Loucy (cell line): ENCODE measurements around the gene PI4KA.

Experiments used
- H2AFZ ChIP-seq: fragments of 200-600 bp; sonication (generic); 2 replicates; pipeline ENCODE4 v1.6.0; 2016; ENCODE audit warnings: antibody characterized with exemption, mild to moderate bottlenecking, low read length, moderate library complexity
- H3F3A ChIP-seq: fragments of 200-600 bp; 2 replicates; pipeline ENCODE4 v1.6.0; 2016; ENCODE audit warnings: antibody characterized with exemption, low read depth, mild to moderate bottlenecking
- H3K27me3 ChIP-seq: fragments of 200-600 bp; sonication (generic); 2 replicates; pipeline ENCODE4 v1.6.1; 2014; ENCODE audit warnings: low read length, mild to moderate bottlenecking; ENCODE audit not compliant: insufficient read depth, poor library complexity, severe bottlenecking
- H3K36me3 ChIP-seq: fragments of 200-600 bp; sonication (generic); 2 replicates; pipeline ENCODE4 v1.6.1; 2016; ENCODE audit warnings: low read length; ENCODE audit not compliant: insufficient read depth
- H3K4me1 ChIP-seq: fragments of 200-600 bp; sonication (generic); 2 replicates; pipeline ENCODE4 v1.5.1; 2014; ENCODE audit warnings: low read length, mild to moderate bottlenecking; ENCODE audit not compliant: insufficient read depth, poor library complexity, severe bottlenecking
- H3K4me2 ChIP-seq: fragments of 200-600 bp; sonication (generic); 2 replicates; pipeline ENCODE4 v1.6.0; 2014; ENCODE audit warnings: antibody characterized with exemption, low read length, low read depth, mild to moderate bottlenecking; ENCODE audit not compliant: poor library complexity, severe bottlenecking
- H3K4me3 ChIP-seq: fragments of 200-600 bp; sonication (generic); 2 replicates; pipeline ENCODE4 v1.5.1; 2014; ENCODE audit warnings: low read length, mild to moderate bottlenecking, mixed read lengths; ENCODE audit not compliant: poor library complexity, severe bottlenecking
- H3K79me2 ChIP-seq: fragments of 200-600 bp; sonication (generic); 2 replicates; pipeline ENCODE4 v1.6.1; 2014; ENCODE audit warnings: low read length; ENCODE audit not compliant: insufficient read depth
- H3K9ac ChIP-seq: fragments of 200-600 bp; sonication (generic); 2 replicates; pipeline ENCODE4 v1.6.0; 2014; ENCODE audit warnings: mild to moderate bottlenecking, low read depth, low read length, moderate library complexity; ENCODE audit not compliant: poor library complexity, severe bottlenecking
- H3K9me2 ChIP-seq: fragments of 200-600 bp; sonication (generic); replicated peaks from 2 replicates; pipeline ENCODE4 v1.6.1; 2016; ENCODE audit warnings: low read depth, low read length, mixed read lengths
- H3K9me3 ChIP-seq: fragments of 200-600 bp; sonication (generic); 2 replicates; pipeline ENCODE4 v1.6.1; 2014; ENCODE audit warnings: mild to moderate bottlenecking, antibody characterized with exemption, low read length, low read depth; ENCODE audit not compliant: insufficient read depth
- H4K20me1 ChIP-seq: fragments of 200-600 bp; sonication (generic); 2 replicates; pipeline ENCODE4 v1.6.0; 2014; ENCODE audit warnings: antibody characterized with exemption, low read length, mild to moderate bottlenecking; ENCODE audit not compliant: insufficient read depth, poor library complexity, severe bottlenecking
- CTCF ChIP-seq: fragments of 200-600 bp; sonication (generic); conservative IDR thresholded peaks from 2 replicates; pipeline ENCODE4 v1.5.1; 2014; ENCODE audit warnings: mild to moderate bottlenecking, antibody characterized with exemption, low read length
- EZH2phosphoT487 ChIP-seq: fragments of 200-600 bp; IDR thresholded peaks from 2 replicates; pipeline ENCODE4 v1.6.1; 2018; ENCODE audit warnings: antibody characterized with exemption, mild to moderate bottlenecking, moderate library complexity, borderline replicate concordance

Gene PI4KA

GRCh38 chr22:20793748-20794649, 64.6 kb downstream of the PI4KA start:
- Histone ChIP-seq H3F3A (no peaks in the 10 kb centered on the region), H2AFZ (no peak overlapping the region), H3K27me3 (no peaks in the 10 kb centered on the region), H3K79me2 (no peaks in the 10 kb centered on the region), H3K4me2 (peak overlapping the region; percentile 6), H3K36me3 (peaks cover 60% of the 10 kb centered on the region; the same call in 1 of the 2 replicates), H4K20me1 (no peaks in the 10 kb centered on the region), H3K9ac (no peak overlapping the region), H3K9me3 (no peaks in the 10 kb centered on the region), H3K9me2 (no peaks in the 10 kb centered on the region), H3K4me3 (no peak overlapping the region), H3K4me1 (peaks cover 7% of the 10 kb centered on the region)
- TF ChIP-seq EZH2phosphoT487 (no peak), CTCF (no peak; the same call in 1 of the 2 replicates)

- Histone ChIP-seq H2AFZ (no peak overlapping the region), H4K20me1 (no peaks in the 10 kb centered on the region), H3K4me2 (no peak overlapping the region), H3K79me2 (no peaks in the 10 kb centered on the region), H3K4me1 (peaks cover 7% of the 10 kb centered on the region), H3F3A (no peaks in the 10 kb centered on the region), H3K9me2 (no peaks in the 10 kb centered on the region), H3K9me3 (no peaks in the 10 kb centered on the region), H3K4me3 (no peak overlapping the region), H3K27me3 (no peaks in the 10 kb centered on the region), H3K36me3 (peaks cover 54% of the 10 kb centered on the region; the same call in 1 of the 2 replicates), H3K9ac (no peak overlapping the region)
- TF ChIP-seq EZH2phosphoT487 (no peak), CTCF (no peak)
Observed at GRCh38 chr22:20792966-20793728, 65.5 kb downstream of the PI4KA start.

GRCh38 chr22:20792221-20792965, 66.2 kb downstream of the PI4KA start:
- Histone ChIP-seq H3K4me2 (no peak overlapping the region), H3K79me2 (no peaks in the 10 kb centered on the region), H3K9ac (no peak overlapping the region), H3K4me1 (peaks cover 7% of the 10 kb centered on the region), H4K20me1 (no peaks in the 10 kb centered on the region), H3K36me3 (peaks cover 54% of the 10 kb centered on the region; the same call in 1 of the 2 replicates), H3K9me3 (no peaks in the 10 kb centered on the region), H2AFZ (no peak overlapping the region), H3K4me3 (no peak overlapping the region), H3K27me3 (no peaks in the 10 kb centered on the region), H3F3A (no peaks in the 10 kb centered on the region), H3K9me2 (no peaks in the 10 kb centered on the region)
- TF ChIP-seq EZH2phosphoT487 (no peak), CTCF (no peak)
